ENCODE data around the gene GRID2.

GRCh38 chr4:93143902-93144301 is 840.1 kb downstream of the GRID2 start:
- TF ChIP-seq CTCF (IDR thresholded peaks at IDR 0.05; ENCODE audit: low read length) (no peak), EZH2 (optimal IDR thresholded peaks at IDR 0.05; ENCODE audit: low read depth, low read length) (no peak), EZH2phosphoT487 (IDR thresholded peaks at IDR 0.05; ENCODE audit: low read length) (no peak)

All from MM.1S (cell line).